Prostate gland (tissue), 2 donors: ENCODE results near the gene KCTD18. TPM values are rescaled to one million over a fixed set of nuclear protein-coding genes. Genes with fewer than 3 reads are reported as not detected.

Experiments used
- DNase-seq: peaks from one replicate; pipeline ENCODE4 v3.0.0-alpha.2; 2019; ENCODE audit warnings: low spot score
- H3K27ac ChIP-seq, 2 donors: fragments of 200-600 bp; sonication (generic); 2 replicates each; pipeline ENCODE4 v1.5.1; 2017 to 2019
- H3K27me3 ChIP-seq: fragments of 200-600 bp; sonication (generic); replicated peaks from 2 replicates; pipeline ENCODE4 v1.5.1; 2019; ENCODE audit not compliant: insufficient read depth
- H3K36me3 ChIP-seq, 2 donors: fragments of 200-600 bp; sonication (generic); 1 replicate in 1 of 2; 2 replicates in 1 of 2; pipeline versions ENCODE4 v1.5.1 to v1.8.1; 2017 to 2019
- H3K4me1 ChIP-seq: fragments of 200-600 bp; sonication (generic); replicated peaks from 2 replicates; pipeline ENCODE4 v1.5.1; 2019
- H3K4me3 ChIP-seq, 2 donors: fragments of 200-600 bp; sonication (generic); 2 replicates each; pipeline ENCODE4 v1.5.1; 2017 to 2019
- H3K9me3 ChIP-seq: fragments of 200-600 bp; sonication (generic); 2 replicates; pipeline ENCODE4 v1.5.1; 2017
- CTCF ChIP-seq, 4 experiments: fragments of 200-600 bp in 2 of 4; fragments of 450-650 bp in 2 of 4; sonication (generic) in 2 of 4; IDR thresholded peaks; 1 replicate in 3 of 4; 2 replicates in 1 of 4; pipeline ENCODE4 v1.5.1; 2016 to 2019; ENCODE audit warnings: antibody characterized with exemption in 4 of 4, mild to moderate bottlenecking in 2 of 4, moderate library complexity in 2 of 4
- POLR2A ChIP-seq: fragments of 450-650 bp; IDR thresholded peaks from one replicate; pipeline ENCODE4 v1.6.1; 2016; ENCODE audit warnings: antibody characterized with exemption, mild to moderate bottlenecking
- POLR2AphosphoS5 ChIP-seq: sonication (generic); formaldehyde crosslinking; IDR thresholded peaks from one replicate; pipeline ENCODE4 v1.6.1; 2017; ENCODE audit warnings: antibody characterized with exemption
- WGBS: methylation state at CpG from one replicate; pipeline ENCODE4 v1.1.5; 2018; 5-methylcytosine and 5-hydroxymethylcytosine counted together
- intact Hi-C: fragments of 100-400 bp; cut with DNase I; formaldehyde crosslinking; loops from one replicate; pipeline ENCODE4 v1.14.2; 2022
- total RNA-seq, 2 donors: library from RNA; depleted of rRNA; stranded (reverse); fragments of >200 nt; gene quantifications; one replicate each; pipeline ENCODE4 v1.1.0, GENCODE V29; 2016

The KCTD18 gene
- total RNA-seq, 2 donors from 2014 or later = 21.1 to 38.2 TPM

- Histone ChIP-seq H3K9me3 (no peaks in the 10 kb centered on the region), H3K36me3 (no peaks in the 10 kb centered on the region), H3K4me1 (no peaks in the 10 kb centered on the region), H3K27me3 (no peaks in the 10 kb centered on the region), H3K27ac (no peak overlapping the region), H3K4me3 (no peak overlapping the region)
- DNase-seq = no peak
- 87% methylated on average over 4 of the region's 4 CpGs for WGBS
- intact Hi-C loops = no loop called here
- no peak for TF ChIP-seq CTCF (IDR thresholded peaks at IDR 0.05)
- TF ChIP-seq POLR2AphosphoS5 = no peak
- no peak for TF ChIP-seq POLR2A
These were observed 54.7 kb downstream of the KCTD18 start for GRCh38 chr2:200454927-200455801.

- no peaks in the 10 kb centered on the region for H3K9me3 ChIP-seq
- H3K36me3 ChIP-seq = no peaks in the 10 kb centered on the region
- no peaks in the 10 kb centered on the region for H3K27me3 ChIP-seq
- no peaks in the 10 kb centered on the region for H3K4me1 ChIP-seq
- H3K4me3 ChIP-seq = no peak overlapping the region
- H3K27ac ChIP-seq = no peak overlapping the region
- TF ChIP-seq CTCF (IDR thresholded peaks at IDR 0.05) (no peak), POLR2A (no peak), POLR2AphosphoS5 (no peak)
- no peak for DNase-seq
- intact Hi-C loops = no loop called here
- 81% methylated on average over 5 of the region's 5 CpGs for WGBS
These were observed 55.9 kb downstream of the KCTD18 start for GRCh38 chr2:200453853-200454534.

GRCh38 chr2:200453142-200453852, 56.6 kb downstream of the KCTD18 start:
- Histone ChIP-seq H3K36me3 (no peaks in the 10 kb centered on the region), H3K4me1 (no peaks in the 10 kb centered on the region), H3K27me3 (no peaks in the 10 kb centered on the region), H3K4me3 (no peak overlapping the region), H3K9me3 (no peaks in the 10 kb centered on the region), H3K27ac (no peak overlapping the region)
- 79% methylated on average over 8 of the region's 8 CpGs for WGBS
- TF ChIP-seq POLR2AphosphoS5 (no peak), POLR2A (no peak), CTCF (IDR thresholded peaks at IDR 0.05) (no peak)
- intact Hi-C loops = no loop called here
- DNase-seq = no peak

- Histone ChIP-seq H3K27me3 (no peaks in the 10 kb centered on the region), H3K27ac (no peak overlapping the region), H3K4me1 (no peaks in the 10 kb centered on the region), H3K9me3 (no peaks in the 10 kb centered on the region), H3K4me3 (no peak overlapping the region), H3K36me3 (no peaks in the 10 kb centered on the region)
- 90% methylated on average over 2 of the region's 2 CpGs for WGBS
- intact Hi-C loops = no loop called here
- DNase-seq = no peak
- TF ChIP-seq POLR2AphosphoS5 (no peak), CTCF (IDR thresholded peaks at IDR 0.05) (no peak), POLR2A (no peak)
These were observed 57.5 kb downstream of the KCTD18 start for GRCh38 chr2:200452377-200452776.
